NB4 (cell line): ENCODE measurements around the gene TUBGCP2.

Experiments
- DNase-seq: peaks from one replicate; pipeline ENCODE4 v3.0.0; 2010; ENCODE audit warnings: low read depth
- H3K4me3 ChIP-seq: one replicate; pipeline ENCODE4 v1.5.1; 2011; ENCODE audit warnings: mild to moderate bottlenecking, low read depth, low read length, moderate library complexity
- CTCF ChIP-seq: IDR thresholded peaks from one replicate; pipeline ENCODE4 v1.5.1; 2012; ENCODE audit warnings: low read depth, low read length
- MAX ChIP-seq: IDR thresholded peaks from 2 replicates; pipeline ENCODE4 v1.6.1; 2011; ENCODE audit warnings: low read depth, low read length
- MYC ChIP-seq: IDR thresholded peaks from 2 replicates; pipeline ENCODE4 v1.6.1; 2011; ENCODE audit warnings: low read depth, low read length
- POLR2A ChIP-seq: IDR thresholded peaks from 2 replicates; pipeline ENCODE4 v1.6.1; 2011; ENCODE audit warnings: mild to moderate bottlenecking; ENCODE audit not compliant: insufficient read length; ENCODE audit errors: extremely low read depth

The TUBGCP2 gene

GRCh38 chr10:133308421-133309099 is at the start of gene TUBGCP2, which contains the start of gene ZNF511:
Gene TUBGCP2 (minus strand): TSS chr10:133308872. CDS start chr10:133302941, 5,931 bp downstream.
Gene ZNF511 (plus strand): TSS chr10:133308914. CDS start chr10:133308944, 30 bp downstream.
- TF ChIP-seq MYC (peak; percentile 46; the same call in 1 of the 2 replicates), CTCF (peak; percentile 21), MAX (no peak), POLR2A (peak; percentile 79)
- H3K4me3 ChIP-seq, result peak within 1 kb of the TSS; percentile 93
- peak; percentile 90 for DNase-seq

- H3K4me3 ChIP-seq, result peak within 1 kb of the TSS; percentile 64
- peak; percentile 70 for TF ChIP-seq POLR2A
- TF ChIP-seq MYC, result peak; percentile 93
- peak; percentile 85 for TF ChIP-seq MAX
- TF ChIP-seq CTCF, result no peak
- DNase-seq, result peak; percentile 93
Observed at GRCh38 chr10:133357285-133358161, 48.9 kb upstream of the TUBGCP2 start, which contains the start of gene FUOM. Gene FUOM (minus strand): TSS chr10:133358019. CDS start chr10:133358007, 12 bp downstream.

- H3K4me3 ChIP-seq, result peak overlapping the region; percentile 64
- no peak for TF ChIP-seq MAX
- TF ChIP-seq CTCF, result no peak
- TF ChIP-seq POLR2A, result no peak
- TF ChIP-seq MYC, result no peak
- peak; percentile 63 for DNase-seq
Observed at GRCh38 chr10:133356549-133357284, 48.0 kb upstream of the TUBGCP2 start.

GRCh38 chr10:133355991-133356390 is 47.3 kb upstream of the TUBGCP2 start:
- peak overlapping the region; percentile 64 for H3K4me3 ChIP-seq
- no peak for TF ChIP-seq CTCF
- no peak for TF ChIP-seq MAX
- TF ChIP-seq MYC, result no peak
- no peak for TF ChIP-seq POLR2A
- no peak for DNase-seq

GRCh38 chr10:133355266-133355665 is 46.6 kb upstream of the TUBGCP2 start:
- no peak overlapping the region for H3K4me3 ChIP-seq
- no peak for TF ChIP-seq CTCF
- TF ChIP-seq POLR2A, result no peak
- no peak for TF ChIP-seq MAX
- no peak for TF ChIP-seq MYC
- DNase-seq, result no peak
